Neuronal stem cell (in vitro differentiated cells): ENCODE results near the gene TIE1.

ENCODE experiments used
- DNase-seq: peaks from one replicate; pipeline ENCODE4 v3.0.0-alpha.2; 2013; ENCODE audit warnings: low spot score
- H2AFZ ChIP-seq: one replicate; pipeline ENCODE4 v1.6.1; 2013; ENCODE audit warnings: mild to moderate bottlenecking, low read length, inconsistent platforms
- H2AK5ac ChIP-seq: 2 replicates; pipeline ENCODE4 v1.6.1; 2013; ENCODE audit warnings: low read depth, mild to moderate bottlenecking, inconsistent platforms, low read length, moderate library complexity, mixed read lengths
- H2BK120ac ChIP-seq: 2 replicates; pipeline ENCODE4 v1.6.1; 2013; ENCODE audit warnings: low read depth, mild to moderate bottlenecking, inconsistent platforms, low read length, moderate library complexity, mixed read lengths
- H2BK12ac ChIP-seq: one replicate; pipeline ENCODE4 v1.6.1; 2013; ENCODE audit warnings: low read length, inconsistent platforms
- H2BK15ac ChIP-seq: 2 replicates; pipeline ENCODE4 v1.6.1; 2013; ENCODE audit warnings: mild to moderate bottlenecking, low read length, inconsistent platforms, mixed read lengths
- H2BK5ac ChIP-seq: one replicate; pipeline ENCODE4 v1.6.1; 2013; ENCODE audit warnings: inconsistent platforms, mild to moderate bottlenecking, low read length, moderate library complexity
- H3K14ac ChIP-seq: one replicate; pipeline ENCODE4 v1.6.1; 2013; ENCODE audit warnings: low read length, inconsistent platforms
- H3K18ac ChIP-seq: 2 replicates; pipeline ENCODE4 v1.6.1; 2013; ENCODE audit warnings: low read length, inconsistent platforms
- H3K23ac ChIP-seq: 2 replicates; pipeline ENCODE4 v1.6.1; 2013; ENCODE audit warnings: low read depth, mild to moderate bottlenecking, mixed read lengths, low read length, inconsistent platforms; ENCODE audit not compliant: poor library complexity
- H3K27ac ChIP-seq: replicated peaks from 3 replicates; pipeline ENCODE4 v1.5.1; 2013; ENCODE audit warnings: low read length, inconsistent platforms
- H3K27me3 ChIP-seq, 3 experiments: 2 replicates each; pipeline ENCODE4 v1.6.1; 2013; ENCODE audit warnings: low read length in 3 of 3, mild to moderate bottlenecking in 2 of 3, inconsistent platforms in 1 of 3, low read depth in 1 of 3, mixed read lengths in 1 of 3, moderate library complexity in 1 of 3; ENCODE audit not compliant: control insufficient read depth in 3 of 3, insufficient read depth in 3 of 3
- H3K36me3 ChIP-seq, 2 donors: replicated peaks in 1 of 2; 2 replicates each; pipeline ENCODE4 v1.6.1; 2013; ENCODE audit warnings: low read length in 2 of 2; ENCODE audit not compliant: control insufficient read depth in 2 of 2, insufficient read depth in 2 of 2
- H3K4ac ChIP-seq: 2 replicates; pipeline ENCODE4 v1.6.1; 2013; ENCODE audit warnings: inconsistent platforms, mild to moderate bottlenecking, low read length, moderate library complexity
- H3K4me1 ChIP-seq, 2 donors: 1 replicate in 1 of 2; 2 replicates in 1 of 2; pipeline ENCODE4 v1.6.1; 2013; ENCODE audit warnings: low read length in 2 of 2, low read depth in 1 of 2; ENCODE audit not compliant: control insufficient read depth in 2 of 2, insufficient read depth in 1 of 2
- H3K4me2 ChIP-seq: one replicate; pipeline ENCODE4 v1.6.1; 2013; ENCODE audit warnings: mild to moderate bottlenecking, low read length, inconsistent platforms; ENCODE audit not compliant: insufficient read depth, poor library complexity, severe bottlenecking
- H3K4me3 ChIP-seq, 2 donors: 2 replicates each; pipeline ENCODE4 v1.5.1; 2013; ENCODE audit warnings: low read length in 2 of 2, mild to moderate bottlenecking in 2 of 2, inconsistent platforms in 1 of 2, moderate library complexity in 1 of 2
- H3K79me1 ChIP-seq: one replicate; pipeline ENCODE4 v1.6.1; 2013; ENCODE audit warnings: low read depth, mild to moderate bottlenecking, inconsistent platforms, low read length, moderate library complexity
- H3K9ac ChIP-seq: one replicate; pipeline ENCODE4 v1.6.1; 2013; ENCODE audit warnings: mild to moderate bottlenecking, low read depth, low read length, inconsistent platforms; ENCODE audit not compliant: poor library complexity
- H3K9me3 ChIP-seq, 2 donors: replicated peaks in 1 of 2; 2 replicates each; pipeline versions ENCODE3 to v1.6.1; 2013; ENCODE audit warnings: low read length in 2 of 2, mild to moderate bottlenecking in 2 of 2, inconsistent platforms in 1 of 2, low read depth in 1 of 2, mixed read lengths in 1 of 2, moderate library complexity in 1 of 2; ENCODE audit not compliant: control insufficient read depth in 2 of 2, insufficient read depth in 1 of 2
- H4K8ac ChIP-seq: one replicate; pipeline ENCODE4 v1.6.1; 2013; ENCODE audit warnings: low read depth, mild to moderate bottlenecking, inconsistent platforms, low read length, moderate library complexity
- H4K91ac ChIP-seq: one replicate; pipeline ENCODE4 v1.6.1; 2013; ENCODE audit warnings: low read length, low read depth, mild to moderate bottlenecking, inconsistent platforms; ENCODE audit not compliant: poor library complexity
- WGBS, 2 donors: extraction: QIAGEN DNeasy Blood & Tissue Kit; methylation state at CpG; one replicate each; pipeline ENCODE4 v1.1.7; 2013; ENCODE audit warnings: missing lambda C conversion rate in 2 of 2, mixed read lengths in 1 of 2; ENCODE audit not compliant: insufficient read length in 2 of 2, insufficient replicate concordance in 1 of 2; ENCODE audit errors: extremely low coverage in 2 of 2; 5-methylcytosine and 5-hydroxymethylcytosine counted together

The TIE1 gene

GRCh38 chr1:43305461-43305860 is 4.7 kb downstream of the TIE1 start:
- H2AK5ac ChIP-seq, result no peak overlapping the region
- no peaks in the 10 kb centered on the region for H3K79me1 ChIP-seq
- no peak overlapping the region for H2BK15ac ChIP-seq
- no CpG with 5 or more reads among the region's 3 CpGs for WGBS, 2 donors
- H3K4me1 ChIP-seq, result peaks cover 3 to 6% of the 10 kb centered on the region in 2 donors
- no peak overlapping the region for H3K23ac ChIP-seq
- no peak overlapping the region for H3K18ac ChIP-seq
- H3K4ac ChIP-seq, result no peak overlapping the region
- H4K8ac ChIP-seq, result no peak overlapping the region
- no peak overlapping the region for H3K27ac ChIP-seq
- no peaks in the 10 kb centered on the region for H3K9me3 ChIP-seq
- no peak overlapping the region for H2BK5ac ChIP-seq
- no peak overlapping the region for H2BK120ac ChIP-seq
- H3K27me3 ChIP-seq, result peaks cover 0 to 2% (median 0%) of the 10 kb centered on the region in 3 experiments
- no peak overlapping the region for H3K4me3 ChIP-seq
- no peak overlapping the region for H3K4me2 ChIP-seq
- H4K91ac ChIP-seq, result no peak overlapping the region
- H3K36me3 ChIP-seq, result no peaks in the 10 kb centered on the region
- no peak overlapping the region for H2BK12ac ChIP-seq
- DNase-seq, result no peak
- no peak overlapping the region for H3K9ac ChIP-seq
- H3K14ac ChIP-seq, result no peak overlapping the region
- H2AFZ ChIP-seq, result no peak overlapping the region

- no peak overlapping the region for H3K4me2 ChIP-seq
- H2AFZ ChIP-seq, result no peak overlapping the region
- H2BK12ac ChIP-seq, result no peak overlapping the region
- H2BK120ac ChIP-seq, result no peak overlapping the region
- no peak overlapping the region for H2BK15ac ChIP-seq
- H3K18ac ChIP-seq, result peak overlapping the region; percentile 0
- no peak overlapping the region for H3K27ac ChIP-seq
- H4K8ac ChIP-seq, result no peak overlapping the region
- H3K9me3 ChIP-seq, result no peaks in the 10 kb centered on the region
- H3K27me3 ChIP-seq, result peaks cover 0 to 2% (median 0%) of the 10 kb centered on the region in 3 experiments
- no peak overlapping the region for H2BK5ac ChIP-seq
- H3K36me3 ChIP-seq, result no peaks in the 10 kb centered on the region
- no peak overlapping the region for H3K4me3 ChIP-seq
- peaks cover 2 to 3% of the 10 kb centered on the region in 2 donors for H3K4me1 ChIP-seq
- no peak overlapping the region for H3K9ac ChIP-seq
- no peak overlapping the region for H4K91ac ChIP-seq
- H2AK5ac ChIP-seq, result no peak overlapping the region
- H3K23ac ChIP-seq, result no peak overlapping the region
- no CpG with 5 or more reads among the region's 6 CpGs for WGBS, 2 donors
- no peak for DNase-seq
- H3K4ac ChIP-seq, result no peak overlapping the region
- no peaks in the 10 kb centered on the region for H3K79me1 ChIP-seq
- no peak overlapping the region for H3K14ac ChIP-seq
Measured at GRCh38 chr1:43305926-43306687, 5.3 kb downstream of the TIE1 start.

GRCh38 chr1:43306688-43307457 is 6.1 kb downstream of the TIE1 start:
- Histone ChIP-seq H3K27me3 (peaks cover 0 to 2% (median 0%) of the 10 kb centered on the region in 3 experiments), H2AFZ (no peak overlapping the region), H3K18ac (peak overlapping the region; percentile 0), H4K91ac (no peak overlapping the region), H3K79me1 (no peaks in the 10 kb centered on the region), H3K14ac (no peak overlapping the region), H3K23ac (peak overlapping the region; percentile 14), H2BK120ac (no peak overlapping the region), H3K9me3 (no peaks in the 10 kb centered on the region), H3K4me2 (no peak overlapping the region), H2BK5ac (no peak overlapping the region), H3K4me1 (peaks cover 2 to 3% of the 10 kb centered on the region in 2 donors), H3K36me3 (no peaks in the 10 kb centered on the region), H3K9ac (no peak overlapping the region), H2AK5ac (peak overlapping the region; percentile 22), H3K4me3 (no peak overlapping the region), H2BK12ac (no peak overlapping the region), H3K4ac (no peak overlapping the region), H2BK15ac (no peak overlapping the region), H4K8ac (no peak overlapping the region), H3K27ac (no peak overlapping the region)
- no peak for DNase-seq
- WGBS, 2 donors, result no CpG with 5 or more reads among the region's 17 CpGs

GRCh38 chr1:43307458-43308158 is 6.8 kb downstream of the TIE1 start:
- H2AK5ac ChIP-seq, result peak overlapping the region; percentile 7
- H3K14ac ChIP-seq, result no peak overlapping the region
- H3K9ac ChIP-seq, result no peak overlapping the region
- no CpG with 5 or more reads among the region's 9 CpGs for WGBS, 2 donors
- H3K4me2 ChIP-seq, result no peak overlapping the region
- no peak overlapping the region for H3K4me3 ChIP-seq
- no peak overlapping the region for H2BK12ac ChIP-seq
- H3K27ac ChIP-seq, result no peak overlapping the region
- H4K8ac ChIP-seq, result no peak overlapping the region
- no peak overlapping the region for H4K91ac ChIP-seq
- no peak for DNase-seq
- H3K4ac ChIP-seq, result no peak overlapping the region
- H2BK120ac ChIP-seq, result no peak overlapping the region
- no peaks in the 10 kb centered on the region for H3K9me3 ChIP-seq
- H2BK15ac ChIP-seq, result no peak overlapping the region
- no peak overlapping the region for H3K23ac ChIP-seq
- no peaks in the 10 kb centered on the region for H3K36me3 ChIP-seq
- peaks cover 0 to 2% (median 0%) of the 10 kb centered on the region in 3 experiments for H3K27me3 ChIP-seq
- peaks cover 2 to 3% of the 10 kb centered on the region in 2 donors for H3K4me1 ChIP-seq
- no peak overlapping the region for H3K18ac ChIP-seq
- H2BK5ac ChIP-seq, result no peak overlapping the region
- no peak overlapping the region for H2AFZ ChIP-seq
- H3K79me1 ChIP-seq, result no peaks in the 10 kb centered on the region
